ENCODE data around the gene NPAS3.

NPAS3 gene

DNA sequence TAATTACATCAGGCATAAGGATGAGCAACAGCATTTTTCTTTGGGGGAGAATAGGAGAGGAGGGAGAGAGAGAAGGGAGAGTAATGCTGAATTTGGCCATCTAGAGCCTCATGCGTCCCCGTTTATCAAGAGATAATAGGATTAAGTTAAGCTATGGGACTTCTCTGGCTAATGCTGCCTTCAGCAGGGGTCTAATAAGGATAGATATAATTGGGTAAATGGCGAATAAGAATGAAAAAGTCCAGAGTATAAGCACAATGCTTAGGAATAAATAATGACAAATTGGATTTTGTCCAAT lies 542.2 kb downstream of the NPAS3 start:
- DNase-seq (ENCODE audit: low read depth): no peak

DNA sequence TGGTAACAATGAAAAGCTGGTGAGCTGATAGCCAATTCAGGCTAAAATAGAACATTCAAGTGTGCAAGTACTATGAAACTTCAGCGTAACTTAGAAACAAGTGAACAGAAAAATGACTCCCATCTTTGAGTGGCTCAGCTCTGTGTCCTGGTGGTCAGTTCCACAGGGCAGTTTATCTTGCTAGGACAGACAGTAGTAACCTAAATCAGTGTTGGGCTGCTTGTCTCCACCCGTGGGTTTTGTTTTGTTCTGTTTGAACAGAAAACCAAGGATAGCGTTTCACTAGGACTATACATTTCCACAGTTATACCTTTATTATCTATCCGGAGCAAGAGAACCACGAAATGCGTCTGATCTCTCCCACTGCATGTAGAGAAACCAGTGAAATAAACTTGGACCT lies 544.4 kb downstream of the NPAS3 start:
- no peak for DNase-seq (ENCODE audit: low read depth)

GRCh38 chr14:33483541-33483940 lies 544.9 kb downstream of the NPAS3 start:
- DNase-seq (ENCODE audit: low read depth): no peak

GRCh38 chr14:33484264-33484663 lies 545.6 kb downstream of the NPAS3 start:
- DNase-seq (ENCODE audit: low read depth): no peak

- DNase-seq (ENCODE audit: low read depth): no peak
Measured at GRCh38 chr14:33486332-33486890, 547.7 kb downstream of the NPAS3 start.

DNA sequence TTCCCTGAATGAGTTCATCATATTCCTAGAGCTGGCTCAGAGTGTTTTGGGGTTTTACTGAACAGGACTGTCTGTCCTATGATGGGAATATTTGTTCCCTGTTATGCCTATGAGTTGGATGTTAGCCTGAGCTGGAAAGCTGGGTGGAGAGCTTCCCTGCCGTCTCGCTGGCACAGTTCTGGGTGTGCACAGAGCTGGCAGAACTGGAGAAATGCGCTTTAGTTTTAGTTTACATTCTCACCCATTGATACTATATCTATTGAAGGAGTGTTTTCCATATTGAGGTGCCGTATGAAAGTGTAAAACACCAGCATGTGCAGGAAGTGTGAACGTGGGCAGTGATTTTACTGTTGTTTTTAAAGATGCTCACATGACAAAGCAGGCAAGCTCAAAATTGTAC lies 549.9 kb downstream of the NPAS3 start:
- no peak for DNase-seq (ENCODE audit: low read depth)

GRCh38 chr14:33490555-33490954 lies 551.9 kb downstream of the NPAS3 start:
- DNase-seq (ENCODE audit: low read depth): no peak

DNA sequence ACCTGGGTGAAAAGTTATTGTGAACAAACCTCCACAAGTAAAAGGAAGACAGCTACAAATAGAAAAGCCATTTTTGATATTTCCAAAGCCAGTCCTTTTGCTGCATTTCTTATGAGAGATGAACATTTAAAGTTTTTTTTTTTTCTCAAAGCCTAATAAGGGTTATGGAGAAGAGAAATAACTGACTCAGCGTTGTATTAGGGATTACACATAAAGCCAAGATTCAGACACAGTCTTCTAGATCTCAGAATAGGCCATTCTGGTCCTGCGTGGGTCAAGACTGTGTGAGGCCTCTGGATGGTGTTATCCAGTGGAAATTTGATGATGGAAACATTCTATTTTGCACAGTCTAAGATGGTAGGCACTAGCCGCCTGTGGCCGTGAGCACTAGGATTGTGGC lies 552.4 kb downstream of the NPAS3 start:
- no peak for DNase-seq (ENCODE audit: low read depth)

GRCh38 chr14:33492491-33492890 lies 553.8 kb downstream of the NPAS3 start:
- no peak for DNase-seq (ENCODE audit: low read depth)

GRCh38 chr14:33493266-33493665 lies 554.6 kb downstream of the NPAS3 start:
- DNase-seq (ENCODE audit: low read depth): no peak

DNA sequence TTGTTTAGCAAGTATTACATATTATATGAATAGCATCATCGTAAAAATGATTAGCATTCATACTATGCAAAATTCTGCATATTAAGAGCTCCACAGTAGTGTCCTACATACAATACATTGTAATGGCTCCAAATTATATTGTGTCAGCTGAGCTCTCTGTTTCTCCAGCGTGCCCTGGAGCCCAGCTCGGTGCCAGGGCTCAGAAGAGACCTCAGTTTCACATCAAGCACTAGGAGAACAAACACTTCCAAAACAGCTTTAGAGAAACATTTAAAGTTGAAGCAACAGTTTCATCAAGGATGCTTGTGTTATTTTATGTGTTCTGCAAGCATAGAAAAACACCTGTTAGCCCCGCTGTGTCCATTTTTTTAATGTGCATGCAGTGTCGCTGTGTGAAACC lies 555.3 kb downstream of the NPAS3 start:
- DNase-seq (ENCODE audit: low read depth): no peak

- no peak for DNase-seq (ENCODE audit: low read depth)
Measured at GRCh38 chr14:33499687-33500086, 561.0 kb downstream of the NPAS3 start.

GRCh38 chr14:33504246-33505099 lies 565.8 kb downstream of the NPAS3 start:
- DNase-seq (ENCODE audit: low read depth): no peak

DNA sequence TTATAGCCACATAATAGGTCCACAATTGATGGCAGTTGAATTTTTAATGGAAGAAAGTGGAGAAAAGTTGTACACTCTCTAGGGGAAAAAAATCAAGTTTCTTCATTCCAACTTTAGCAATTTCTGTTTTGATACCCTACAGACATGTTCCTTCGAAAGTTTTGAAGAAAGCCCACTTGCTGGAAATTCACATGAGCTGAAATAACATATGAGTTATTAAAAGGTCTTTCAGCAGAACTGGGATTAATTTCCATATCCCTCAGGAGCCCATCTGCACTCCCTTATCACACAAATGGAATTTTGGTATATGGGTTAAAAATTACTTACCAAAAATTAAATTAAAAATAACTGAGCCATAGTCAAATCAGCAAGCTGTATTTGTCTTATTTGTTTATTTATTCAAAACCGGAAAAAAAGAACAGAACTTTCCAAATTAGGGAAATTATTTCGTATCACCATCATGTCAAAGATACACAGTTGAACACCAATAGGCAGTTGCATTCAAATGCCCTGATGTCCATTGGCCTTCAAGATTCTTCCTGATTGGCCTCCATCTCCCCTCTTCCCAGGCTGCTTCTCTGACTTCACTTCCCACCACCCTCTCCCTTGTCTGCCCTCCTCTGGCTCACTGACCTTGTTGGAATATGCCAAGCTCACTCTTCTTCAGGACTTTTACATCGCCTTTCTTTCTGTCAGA lies 566.7 kb downstream of the NPAS3 start:
- DNase-seq (ENCODE audit: low read depth): no peak

DNA sequence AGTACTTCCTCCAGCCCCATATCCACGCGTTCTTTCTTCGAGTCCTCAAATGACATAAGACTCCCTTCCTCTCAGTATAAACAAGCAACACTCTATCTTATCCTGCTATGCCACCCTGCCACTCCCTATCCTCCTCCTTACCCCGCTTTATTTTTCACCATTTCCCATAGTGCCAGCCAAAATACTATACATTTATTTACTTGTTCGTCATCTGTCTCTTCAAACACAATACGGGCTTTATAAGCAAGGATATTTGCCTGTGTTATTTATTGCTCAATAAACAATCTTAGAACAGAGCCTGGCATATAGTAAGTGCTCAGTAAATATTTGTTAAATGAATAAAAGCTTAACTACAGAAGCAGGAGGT lies 567.3 kb downstream of the NPAS3 start:
- DNase-seq (ENCODE audit: low read depth): no peak

GRCh38 chr14:33508126-33509062 lies 569.7 kb downstream of the NPAS3 start:
- DNase-seq (ENCODE audit: low read depth): no peak

DNA sequence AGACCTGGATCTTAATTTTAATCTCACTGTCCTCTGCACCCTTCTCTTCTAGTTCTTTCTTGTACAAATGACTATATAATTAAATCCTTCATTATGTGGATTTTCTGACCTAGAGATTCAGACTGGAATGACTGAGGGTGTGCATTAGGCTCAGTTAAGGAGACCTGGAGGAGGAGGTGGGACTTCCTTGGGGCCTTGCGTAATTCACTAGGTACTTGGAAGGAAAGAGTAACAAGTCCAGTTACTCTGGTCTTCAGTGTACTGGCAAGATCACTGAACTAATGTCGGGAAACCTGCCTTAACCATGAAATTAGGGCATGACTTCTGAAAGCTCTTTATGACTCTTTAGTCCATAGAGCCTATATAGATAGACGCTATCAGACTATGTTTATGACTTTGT lies 570.8 kb downstream of the NPAS3 start:
- no peak for DNase-seq (ENCODE audit: low read depth)

DNA sequence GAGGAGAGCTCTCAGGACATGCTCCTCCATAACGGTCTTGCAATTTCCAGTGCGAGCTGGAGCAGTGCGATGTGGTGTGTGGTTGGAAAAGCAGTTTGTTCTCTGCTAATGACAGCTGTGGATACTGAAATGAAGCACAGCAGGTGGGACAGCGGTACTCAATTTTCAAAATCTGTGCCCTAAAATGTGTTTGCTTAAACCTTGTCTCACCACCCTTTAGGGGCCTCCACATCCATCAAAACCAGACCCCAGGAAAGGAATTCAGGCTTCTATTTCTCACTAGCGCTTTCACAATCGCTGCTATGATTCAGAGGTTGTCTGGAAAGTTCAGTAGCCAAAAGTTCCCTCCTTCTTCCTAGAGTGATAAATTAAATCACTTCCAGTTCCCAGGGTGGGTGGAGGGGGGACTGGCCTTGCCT lies 571.4 kb downstream of the NPAS3 start:
- no peak for DNase-seq (ENCODE audit: low read depth)

DNA sequence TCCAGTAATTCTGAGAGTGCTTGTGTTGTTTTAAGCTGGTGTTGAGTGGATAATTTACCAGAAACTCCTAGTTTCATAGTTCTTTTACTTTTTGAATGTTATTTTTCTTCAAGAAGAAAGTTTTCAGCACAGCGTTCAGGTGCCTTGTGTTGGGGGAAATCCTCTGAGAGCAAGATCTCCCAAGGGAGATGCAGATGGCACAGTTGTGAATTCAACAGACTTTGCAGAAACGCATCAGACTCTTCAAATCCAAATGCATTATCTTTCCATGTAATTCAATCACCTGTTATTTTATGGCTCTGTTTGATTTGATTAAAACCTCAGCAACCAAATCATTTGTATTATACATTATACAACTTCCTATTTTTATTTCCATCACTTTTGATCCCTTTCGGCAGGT lies 572.3 kb downstream of the NPAS3 start:
- no peak for DNase-seq (ENCODE audit: low read depth)

DNA sequence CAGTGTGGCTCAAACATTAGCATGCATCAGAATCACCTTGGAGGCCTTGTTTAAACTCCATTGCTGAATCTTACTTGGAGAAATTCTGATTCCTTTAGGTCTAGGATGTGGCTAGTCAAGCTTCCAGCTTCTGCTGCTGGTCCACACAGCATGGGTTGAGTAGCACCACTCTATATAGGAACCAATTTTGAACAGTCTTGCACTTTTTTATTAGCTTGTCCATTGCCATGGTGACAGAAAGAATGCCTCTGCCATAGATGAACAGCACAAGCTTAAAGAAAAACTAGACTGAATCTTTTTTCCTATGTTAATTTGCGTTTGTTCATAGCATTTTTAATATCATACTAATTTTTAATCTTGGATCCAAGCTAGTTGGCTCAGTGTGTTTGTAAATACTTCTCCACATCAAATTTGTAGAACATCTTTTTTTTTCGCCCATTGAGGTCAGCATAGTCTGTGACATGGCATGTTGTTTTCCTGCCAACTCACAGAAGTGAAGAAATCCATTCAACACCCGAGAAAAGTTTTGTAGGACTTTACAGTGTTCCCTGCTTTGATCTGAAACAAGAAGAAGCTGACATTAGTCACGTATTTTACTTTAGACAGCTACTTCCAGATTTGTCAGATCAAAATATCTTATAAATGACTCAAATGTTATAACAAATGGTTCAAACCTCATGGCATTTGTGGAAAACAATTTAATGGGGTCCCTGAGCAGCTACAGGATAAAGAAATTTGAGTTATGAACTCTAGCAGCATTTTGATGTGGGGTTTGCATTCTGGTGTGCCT lies 573.4 kb downstream of the NPAS3 start:
- no peak for DNase-seq (ENCODE audit: low read depth)

GRCh38 chr14:33515441-33515840 lies 576.8 kb downstream of the NPAS3 start:
- no peak for DNase-seq (ENCODE audit: low read depth)

GRCh38 chr14:33515899-33516298 lies 577.2 kb downstream of the NPAS3 start:
- DNase-seq (ENCODE audit: low read depth): no peak

All from stimulated activated CD8-positive, alpha-beta memory T cell treated with anti-CD3 and anti-CD28 coated beads, Interleukin-7, amount 100 ng/mL, for 24 hours (primary cell).